B cell (primary cell): ENCODE results near the gene ADSS2. TPM values are rescaled to one million over a fixed set of nuclear protein-coding genes. Genes with fewer than 3 reads are reported as not detected.

ENCODE experiments used
- polyA plus RNA-seq: library from polyadenylated mRNA; depleted of rRNA; stranded (reverse); fragments of >200 nt; gene quantifications from 2 replicates; pipeline ENCODE4 v1.2.3, GENCODE V29; 2012
- total RNA-seq, 2 donors: library from RNA; stranded (reverse); fragments of 120-200 nt in 1 of 2; gene quantifications; 1 replicate in 1 of 2; 2 replicates in 1 of 2; pipeline versions ENCODE4 v1.2.3 to v1.2.4, GENCODE V29; 2013 to 2022

The ADSS2 gene
- total and polyA plus RNA-seq, 2 donors (not counting 1 experiment from before 2014, with no cell fraction given) = 13.0 to 48.4 TPM

Other genes starting within 250 kb of the ADSS2 start
- 2.4 and 3.1 TPM in 2 replicates for gene CATSPERE, start 9.4 kb upstream of the ADSS2 start, total RNA-seq
- gene CATSPERE, start 9.4 kb upstream of the ADSS2 start, polyA plus RNA-seq = 0.82 and 1.2 TPM in 2 replicates
- 25.2 and 25.9 TPM in 2 replicates for gene DESI2, start 201.2 kb upstream of the ADSS2 start, total RNA-seq
- gene DESI2, start 201.2 kb upstream of the ADSS2 start, polyA plus RNA-seq = 9.3 and 12.2 TPM in 2 replicates